GM21423 (cell line): ENCODE measurements around the gene GPR137B.

ENCODE experiments used
- ATAC-seq: cut with Tn5 transposase; IDR thresholded peaks from one replicate; pipeline ENCODE4 v1.9.1; 2021; ENCODE audit warnings: mild to moderate bottlenecking, moderate library complexity; ENCODE audit not compliant: unreplicated experiment

GPR137B gene

GRCh38 chr1:236114076-236114747, 28.1 kb upstream of the GPR137B start:
- ATAC-seq, result no peak

GRCh38 chr1:236117710-236118109, 24.6 kb upstream of the GPR137B start:
- no peak for ATAC-seq

GRCh38 chr1:236119943-236120484, 22.3 kb upstream of the GPR137B start:
- no peak for ATAC-seq

GRCh38 chr1:236120721-236121153, 21.6 kb upstream of the GPR137B start:
- ATAC-seq, result peak; percentile 43

- peak; percentile 43 for ATAC-seq
These were observed 20.2 kb upstream of the GPR137B start for GRCh38 chr1:236122176-236122575.

GRCh38 chr1:236123563-236123962, 18.8 kb upstream of the GPR137B start:
- ATAC-seq, result no peak

- ATAC-seq, result no peak
These were observed 17.4 kb upstream of the GPR137B start for GRCh38 chr1:236124965-236125364.

GRCh38 chr1:236127045-236127444, 15.3 kb upstream of the GPR137B start:
- no peak for ATAC-seq

- no peak for ATAC-seq
These were observed 13.6 kb upstream of the GPR137B start for GRCh38 chr1:236128646-236129178.

GRCh38 chr1:236129306-236129705, 13.0 kb upstream of the GPR137B start:
- no peak for ATAC-seq

GRCh38 chr1:236130372-236130771, 12.0 kb upstream of the GPR137B start:
- ATAC-seq, result no peak

GRCh38 chr1:236131916-236132315, 10.4 kb upstream of the GPR137B start:
- no peak for ATAC-seq

GRCh38 chr1:236132420-236133046, 9.8 kb upstream of the GPR137B start:
- ATAC-seq, result no peak

- ATAC-seq, result no peak
These were observed 9.0 kb upstream of the GPR137B start for GRCh38 chr1:236133339-236133738.

GRCh38 chr1:236133802-236134201, 8.5 kb upstream of the GPR137B start:
- no peak for ATAC-seq

GRCh38 chr1:236137285-236137852, 5.0 kb upstream of the GPR137B start:
- no peak for ATAC-seq

GRCh38 chr1:236139495-236139894, 2.8 kb upstream of the GPR137B start:
- ATAC-seq, result no peak

- ATAC-seq, result no peak
These were observed 1.5 kb upstream of the GPR137B start for GRCh38 chr1:236140705-236141446.

GRCh38 chr1:236141447-236142252, 689 bp upstream of the GPR137B start:
- ATAC-seq, result peak; percentile 15
